ELR (cell line): Measurements from ENCODE around the gene MRTO4.
"Not testable (repeated sequence)": the region's sequence is repeated elsewhere in the genome, so short reads cannot be mapped to it uniquely, and the experiment has no call there.

Source experiments
- DNase-seq: peaks from one replicate; pipeline ENCODE4 v3.0.0-alpha.2; 2015; ENCODE audit warnings: low read depth

MRTO4 gene

DNA sequence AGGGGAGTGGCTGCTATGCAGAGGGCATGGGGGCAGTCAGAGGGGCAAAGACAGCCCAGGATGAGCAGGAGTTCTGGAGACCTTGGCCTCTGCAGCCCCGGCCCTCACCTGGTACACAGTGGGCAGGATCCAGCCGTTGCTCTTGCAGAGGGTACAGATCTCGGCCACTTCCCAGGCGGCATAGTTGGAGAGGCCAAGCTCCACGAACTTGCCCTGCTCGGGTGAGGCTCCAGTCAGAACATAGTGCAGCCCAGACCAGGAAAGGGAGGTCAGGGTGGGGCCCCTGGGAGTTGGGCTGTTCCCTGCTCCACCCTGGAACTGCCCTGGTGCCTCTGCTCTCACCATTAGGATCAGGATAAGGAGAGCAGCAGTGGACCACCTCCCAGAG, 18.7 kb downstream of the MRTO4 start:
- not testable (repeated sequence) for DNase-seq

DNA sequence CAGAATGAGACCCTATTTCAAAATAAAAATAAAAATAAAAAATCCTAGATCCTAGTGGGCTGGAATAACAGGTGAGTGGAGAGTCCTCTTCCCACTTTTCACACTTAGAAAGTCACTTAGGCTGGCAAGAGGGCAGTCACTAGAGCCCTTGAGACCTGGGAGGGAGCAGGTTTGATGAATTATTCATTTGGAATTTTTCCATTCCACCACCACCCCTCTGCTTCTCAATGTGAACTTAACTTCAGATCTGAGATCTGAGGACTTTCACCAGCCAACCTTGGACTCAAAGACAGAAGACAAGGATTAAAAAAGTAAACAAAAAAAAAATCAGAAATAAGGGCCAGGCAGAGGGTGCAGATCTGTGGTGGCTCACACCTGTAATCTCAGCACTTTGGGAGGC, 20.5 kb downstream of the MRTO4 start:
- DNase-seq, result no peak

DNA sequence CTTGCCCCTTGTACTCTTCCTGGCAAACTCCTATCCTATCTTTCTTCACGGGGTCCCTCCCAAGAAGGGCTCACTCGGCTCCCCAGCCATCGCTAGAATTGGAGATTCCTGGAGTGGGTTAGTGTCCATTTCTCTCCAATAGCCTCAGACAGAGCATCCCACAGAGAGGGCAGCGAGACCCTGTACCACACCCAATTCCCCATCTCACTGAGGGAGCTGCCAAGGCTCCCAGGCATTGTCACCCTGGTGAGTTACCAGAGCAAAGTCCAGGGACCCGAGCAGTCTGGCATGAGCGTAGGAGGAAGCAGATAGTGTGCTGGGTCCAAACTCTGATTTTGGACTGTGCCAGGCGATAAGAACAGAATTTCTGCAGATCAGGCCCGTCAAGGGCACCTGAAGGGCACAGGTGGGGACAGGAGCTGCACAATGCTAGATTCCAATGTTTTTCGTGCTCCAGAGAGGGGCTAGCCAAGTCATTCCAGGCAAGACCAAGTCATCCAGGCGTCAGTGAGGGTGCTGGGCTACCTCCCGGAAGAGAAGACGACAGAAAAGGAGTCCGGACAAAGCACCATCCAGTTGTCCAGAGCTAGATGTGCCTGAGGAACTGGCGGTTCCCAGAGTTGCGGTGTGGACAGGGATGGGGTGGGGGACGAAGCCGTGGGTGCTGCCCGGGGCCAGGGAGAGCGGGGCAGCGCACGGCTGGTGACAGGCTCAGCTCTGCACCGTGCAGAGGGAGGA, 21.7 kb downstream of the MRTO4 start:
- DNase-seq, result no peak

DNA sequence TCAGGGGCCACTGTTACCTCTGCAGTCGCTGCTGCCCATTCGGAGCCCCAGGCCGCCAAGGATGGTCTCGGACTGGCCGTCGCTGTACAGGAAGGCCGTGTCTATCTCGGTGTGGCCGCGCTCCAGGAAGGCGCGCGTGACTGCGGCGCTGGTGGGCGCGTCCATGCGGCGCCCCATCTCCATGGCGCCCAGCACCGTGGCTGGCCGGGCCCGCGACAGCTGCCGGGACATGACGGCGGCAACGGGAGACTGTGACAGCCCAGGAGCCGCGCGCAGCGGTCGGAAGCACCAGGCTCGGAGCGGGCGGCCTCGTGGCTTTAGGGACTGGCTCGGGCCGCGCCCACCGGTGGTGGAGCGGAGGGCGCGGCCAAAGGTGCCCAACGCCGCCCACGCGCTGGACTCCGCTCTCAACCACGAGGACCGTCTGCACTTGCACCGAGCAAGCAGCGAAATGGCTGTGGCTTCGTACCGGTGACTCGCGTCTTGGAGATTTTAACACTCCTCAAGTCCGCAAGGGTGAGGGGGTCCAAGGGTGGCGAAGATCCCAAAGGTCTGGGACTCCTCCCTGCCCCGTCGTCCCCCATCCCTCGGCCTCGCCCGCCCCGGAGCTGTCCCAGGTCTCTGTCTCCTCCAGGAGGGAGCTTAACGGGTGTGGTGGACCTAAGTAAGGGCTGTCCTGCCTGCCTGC, 22.4 kb downstream of the MRTO4 start:
- not testable (repeated sequence) for DNase-seq

DNA sequence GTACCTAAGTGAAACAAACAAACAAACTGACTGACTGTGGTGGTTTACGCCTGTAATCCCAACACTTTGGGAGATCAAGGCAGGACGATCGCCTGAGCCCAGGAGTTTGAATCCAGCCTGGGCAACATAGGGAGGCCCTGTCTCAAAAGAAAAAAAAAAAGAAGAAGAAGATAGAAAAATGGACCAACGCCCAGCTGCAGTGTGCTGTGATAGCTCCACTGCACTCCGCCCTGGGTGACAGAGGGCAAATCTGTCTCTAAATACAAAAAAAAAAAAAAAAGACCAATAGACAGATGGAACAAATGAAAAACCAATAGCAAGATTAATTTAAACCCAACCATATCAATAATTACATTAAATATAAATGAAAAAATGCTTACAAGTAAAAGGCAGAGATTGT, 23.0 kb downstream of the MRTO4 start:
- DNase-seq, result no peak

DNA sequence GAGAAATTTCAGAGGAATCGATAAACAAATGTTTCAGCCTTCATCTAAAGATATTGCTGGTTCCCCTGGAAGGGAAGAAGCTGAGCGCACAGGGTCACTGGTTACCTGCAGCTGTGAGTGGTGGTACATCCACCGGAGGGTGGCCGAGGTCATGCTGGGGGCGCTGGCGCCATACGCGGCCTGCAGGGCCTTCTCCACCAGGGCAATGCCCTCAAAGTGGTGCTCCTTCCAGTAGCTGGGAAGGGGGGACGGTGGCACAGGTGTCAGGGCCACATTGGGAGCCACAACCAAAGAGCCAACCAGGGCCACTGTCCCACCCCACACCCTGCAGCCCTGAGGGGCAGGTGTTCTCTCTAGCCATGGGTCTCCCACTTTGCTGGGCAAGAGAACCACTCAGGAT, 32.3 kb downstream of the MRTO4 start:
- no peak for DNase-seq

DNA sequence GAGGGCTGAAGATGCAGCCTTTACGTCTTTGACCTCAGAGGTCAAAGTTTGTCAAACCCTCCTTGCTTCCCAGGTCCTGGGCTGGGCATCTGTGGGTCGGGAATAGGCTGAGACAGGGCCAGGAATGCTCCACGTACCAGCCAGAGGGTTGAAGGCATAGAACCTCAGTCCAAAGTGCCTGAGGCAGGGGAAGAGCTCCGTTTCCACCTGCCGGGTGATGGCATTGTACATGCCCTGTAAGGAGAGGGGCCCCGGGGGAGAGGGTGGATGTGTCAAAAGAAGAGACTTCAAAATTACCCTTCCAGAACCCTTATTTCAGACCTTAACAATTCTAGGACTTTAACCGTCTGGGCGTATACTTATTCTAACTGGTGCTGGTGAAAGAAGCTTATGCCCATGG, 33.3 kb downstream of the MRTO4 start:
- DNase-seq, result no peak

DNA sequence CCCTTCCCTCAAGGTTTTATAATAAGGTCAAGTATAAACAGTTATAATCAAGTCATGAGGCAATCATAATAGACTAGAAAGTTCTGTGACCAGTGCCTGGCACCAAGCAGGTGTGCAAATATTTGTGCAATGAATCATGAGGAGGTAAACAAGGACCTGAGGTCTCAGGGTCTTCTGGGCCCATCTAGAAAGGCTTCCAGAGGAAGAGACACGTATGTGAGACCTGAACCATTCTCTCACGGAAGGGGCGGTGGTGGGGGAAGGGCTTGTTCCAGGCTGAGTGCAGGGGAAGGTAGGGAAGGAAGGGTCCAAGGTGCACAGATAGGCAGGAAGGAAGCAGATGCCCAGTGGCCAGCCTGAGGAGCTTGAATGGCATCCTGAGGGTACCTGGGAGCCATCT, 33.8 kb downstream of the MRTO4 start:
- not testable (repeated sequence) for DNase-seq

DNA sequence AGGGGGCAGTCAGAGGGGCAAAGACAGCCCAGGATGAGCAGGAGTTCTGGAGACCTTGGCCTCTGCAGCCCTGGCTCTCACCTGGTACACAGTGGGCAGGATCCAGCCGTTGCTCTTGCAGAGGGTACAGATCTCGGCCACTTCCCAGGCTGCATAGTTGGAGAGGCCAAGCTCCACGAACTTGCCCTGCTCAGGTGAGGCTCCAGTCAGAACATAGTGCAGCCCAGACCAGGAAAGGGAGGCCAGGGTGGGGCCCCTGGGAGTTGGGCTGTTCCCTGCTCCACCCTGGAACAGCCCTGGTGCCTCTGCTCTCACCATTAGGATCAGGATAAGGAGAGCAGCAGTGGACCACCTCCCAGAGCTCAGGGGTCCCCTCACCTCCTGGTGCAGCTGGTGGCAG, 34.2 kb downstream of the MRTO4 start:
- not testable (repeated sequence) for DNase-seq

DNA sequence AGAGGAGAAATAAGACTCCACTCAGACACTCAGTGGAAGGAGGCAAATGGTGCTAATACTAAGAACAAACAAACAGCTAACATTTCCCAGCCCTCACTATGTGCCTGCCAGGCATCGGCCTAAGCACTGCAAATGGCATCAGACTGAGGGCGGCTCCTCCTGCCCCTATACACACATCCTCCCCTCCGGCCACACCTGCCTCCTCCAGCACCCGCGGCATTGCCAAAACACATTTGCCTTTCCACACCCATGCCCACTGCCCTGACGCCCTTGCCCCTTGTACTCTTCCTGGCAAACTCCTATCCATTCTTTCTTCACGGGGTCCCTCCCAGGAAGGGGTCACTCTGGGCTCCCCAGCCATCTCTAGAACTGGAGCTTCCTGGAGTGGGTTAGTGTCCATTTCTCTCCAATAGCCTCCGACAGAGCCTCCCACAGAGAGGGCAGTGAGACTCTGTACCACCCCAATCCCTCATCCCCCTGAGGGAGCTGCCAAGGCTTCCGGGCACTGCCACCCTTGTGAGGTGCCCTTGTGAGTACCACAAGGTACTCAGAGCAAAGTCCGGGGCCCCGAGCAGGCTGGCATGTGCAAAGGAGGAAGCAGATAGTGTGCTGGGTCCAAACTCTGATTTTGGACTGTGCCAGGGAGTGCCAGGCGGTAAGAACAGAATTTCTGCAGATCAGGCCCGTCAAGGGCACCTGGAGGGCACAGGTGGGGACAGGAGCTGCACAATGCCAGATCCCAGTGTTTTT, 36.0 kb downstream of the MRTO4 start:
- DNase-seq, result no peak

DNA sequence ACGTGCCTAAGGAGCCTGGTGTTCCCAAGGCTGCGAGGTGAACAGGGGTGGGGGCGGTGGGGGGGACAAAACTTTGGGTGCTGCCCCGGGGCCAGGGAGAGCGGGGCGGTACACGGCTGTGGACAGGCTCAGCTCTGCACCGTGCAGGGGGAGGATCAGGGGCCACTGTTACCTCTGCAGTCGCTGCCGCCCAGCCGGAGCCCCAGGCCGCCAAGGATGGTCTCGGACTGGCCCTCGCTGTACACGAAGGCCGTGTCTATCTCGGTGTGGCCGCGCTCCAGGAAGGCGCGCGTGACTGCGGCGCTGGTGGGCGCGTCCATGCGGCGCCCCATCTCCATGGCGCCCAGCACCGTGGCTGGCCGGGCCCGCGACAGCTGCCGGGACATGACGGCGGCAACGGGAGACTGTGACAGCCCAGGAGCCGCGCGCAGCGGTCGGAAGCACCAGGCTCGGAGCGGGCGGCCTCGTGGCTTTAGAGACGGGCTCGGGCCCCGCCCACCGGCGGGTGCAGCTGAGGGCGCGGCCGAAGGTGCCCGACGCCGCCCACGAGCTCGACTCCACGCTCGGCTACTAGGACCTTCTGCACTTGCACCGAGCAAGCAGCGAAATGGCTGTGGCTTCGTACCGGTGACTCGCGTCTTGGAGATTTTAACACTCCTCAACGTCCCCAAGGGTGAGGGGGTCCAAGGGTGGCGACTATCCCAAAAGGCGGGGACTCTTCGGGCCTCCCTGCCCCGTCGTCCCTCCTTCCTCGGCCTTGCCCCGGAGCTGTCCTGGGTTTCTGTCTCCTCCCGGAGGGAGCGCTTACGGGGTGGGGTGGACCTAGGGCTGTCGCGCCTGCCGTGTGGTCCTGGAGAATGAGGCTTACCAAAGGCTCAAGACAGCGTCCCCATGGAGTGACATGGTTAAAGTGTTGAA, 37.0 kb downstream of the MRTO4 start, which contains the start of gene AKR7A3:
Gene AKR7A3 (minus strand): TSS at position 447 of the 918 bp plus-strand sequence. CDS start 61 bp downstream, at position 386.
- DNase-seq, result not testable (repeated sequence)

DNA sequence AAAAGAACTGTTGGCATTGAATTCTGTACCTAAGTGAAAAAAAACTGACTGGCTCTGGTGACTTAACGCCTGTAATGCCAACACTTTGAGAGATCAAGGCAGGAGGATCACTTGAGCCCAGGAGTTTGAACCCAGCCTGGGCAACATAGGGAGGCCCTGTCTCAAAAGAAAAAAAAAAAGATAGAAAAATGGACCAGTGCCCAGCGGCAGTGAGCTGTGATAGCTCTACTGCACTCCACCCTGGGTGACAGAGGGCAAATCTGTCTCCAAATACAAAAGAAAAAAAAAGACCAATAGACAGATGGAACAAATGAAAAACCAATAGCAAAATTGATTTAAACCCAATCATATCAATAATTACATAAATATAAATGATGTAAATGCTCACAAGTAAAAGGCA, 37.6 kb downstream of the MRTO4 start:
- no peak for DNase-seq

DNA sequence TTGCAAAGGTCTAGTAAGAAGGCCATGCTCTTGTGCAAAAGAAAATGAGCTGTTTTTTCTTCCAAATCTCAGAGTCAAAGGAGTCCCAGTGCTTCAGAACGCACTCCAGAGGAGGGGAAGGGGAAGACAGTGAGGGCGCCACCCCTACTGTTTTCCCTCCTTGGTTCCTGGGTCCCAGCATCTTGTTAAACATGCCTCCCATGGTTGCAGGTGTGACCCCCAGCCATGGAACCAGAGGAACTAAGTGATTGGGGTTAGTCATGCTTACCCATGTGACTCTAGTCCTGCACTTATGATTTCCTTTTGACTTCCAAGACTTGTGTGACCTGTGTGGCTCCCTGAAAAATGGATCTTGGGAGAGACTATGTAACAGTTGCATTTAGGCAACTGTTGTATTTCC, 43.0 kb downstream of the MRTO4 start:
- DNase-seq, result no peak

DNA sequence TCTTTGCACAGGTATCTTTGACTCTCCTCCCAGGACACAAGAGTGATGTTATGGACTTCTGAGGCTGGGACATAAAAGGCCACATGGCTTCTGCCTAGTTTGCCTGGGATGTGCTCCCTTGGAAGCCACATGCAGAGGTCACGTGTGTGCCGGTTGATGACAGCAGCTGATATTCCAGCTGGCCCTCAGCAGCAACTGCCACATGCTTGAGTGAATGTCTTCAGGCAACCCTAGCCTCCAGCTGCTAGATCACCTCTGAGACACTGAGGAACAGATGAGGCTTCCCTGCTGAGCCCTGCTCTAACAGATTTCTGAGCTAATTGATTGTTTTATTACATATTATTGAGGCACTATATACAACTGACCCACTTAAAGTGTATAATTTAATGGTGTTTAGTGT, 48.6 kb downstream of the MRTO4 start:
- no peak for DNase-seq

DNA sequence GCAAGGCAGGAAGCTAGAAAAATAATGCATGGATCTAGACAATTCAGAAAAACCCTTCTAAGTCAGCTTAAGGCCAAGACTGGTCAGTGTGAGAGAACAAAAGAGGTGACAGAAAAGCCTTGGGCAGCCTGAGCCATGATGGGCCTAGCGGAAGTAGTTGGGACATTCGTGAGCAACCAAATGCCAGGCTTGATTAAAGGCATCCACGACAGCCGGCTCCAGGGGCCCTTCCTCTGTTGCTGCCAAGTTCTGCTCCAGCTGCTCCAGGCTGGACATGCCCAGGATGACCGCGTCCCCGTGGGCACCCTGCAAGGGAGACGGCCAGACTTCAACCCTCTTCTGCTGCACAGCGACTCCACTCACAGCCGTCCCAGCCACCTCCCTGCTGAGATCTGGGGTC, 52.5 kb downstream of the MRTO4 start:
- not testable (repeated sequence) for DNase-seq

DNA sequence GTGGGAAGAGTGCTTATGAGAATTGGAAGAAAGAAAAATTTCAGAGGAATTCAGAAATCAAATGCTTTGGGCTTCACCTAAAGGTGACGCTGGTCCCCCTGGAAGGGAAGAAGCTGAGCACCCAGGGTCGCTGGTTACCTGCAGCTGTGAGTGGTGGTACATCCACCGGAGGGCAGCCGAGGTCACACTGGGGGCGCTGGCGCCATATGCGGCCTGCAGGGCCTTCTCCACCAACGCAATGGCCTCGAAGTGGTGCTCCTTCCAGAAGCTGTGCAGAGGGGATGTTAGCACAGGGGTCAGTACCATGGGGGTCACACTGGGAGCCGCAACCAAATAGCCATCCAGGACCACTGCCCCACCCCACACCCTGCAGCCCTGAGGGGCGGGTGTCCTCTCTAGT, 54.3 kb downstream of the MRTO4 start:
- no peak for DNase-seq

DNA sequence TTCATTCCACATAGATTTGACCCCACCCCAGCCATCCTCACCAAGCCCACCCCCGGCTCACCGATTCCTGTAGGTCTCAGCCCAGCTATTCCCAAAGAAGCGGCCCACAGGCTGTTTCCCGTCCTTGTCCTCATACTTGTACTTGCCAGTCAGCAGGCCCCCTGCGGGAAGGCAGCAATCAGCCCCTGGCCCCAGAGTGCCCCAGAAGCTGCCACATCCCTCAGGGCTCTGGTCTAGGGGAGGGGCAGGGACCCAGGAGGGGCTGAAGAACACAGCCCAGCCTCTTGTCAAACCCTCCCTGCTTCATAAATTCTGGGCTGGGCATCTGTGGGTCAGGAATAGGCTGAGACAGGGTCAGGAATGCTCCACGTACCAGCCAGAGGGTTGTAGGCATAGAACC, 55.3 kb downstream of the MRTO4 start:
- DNase-seq, result no peak

DNA sequence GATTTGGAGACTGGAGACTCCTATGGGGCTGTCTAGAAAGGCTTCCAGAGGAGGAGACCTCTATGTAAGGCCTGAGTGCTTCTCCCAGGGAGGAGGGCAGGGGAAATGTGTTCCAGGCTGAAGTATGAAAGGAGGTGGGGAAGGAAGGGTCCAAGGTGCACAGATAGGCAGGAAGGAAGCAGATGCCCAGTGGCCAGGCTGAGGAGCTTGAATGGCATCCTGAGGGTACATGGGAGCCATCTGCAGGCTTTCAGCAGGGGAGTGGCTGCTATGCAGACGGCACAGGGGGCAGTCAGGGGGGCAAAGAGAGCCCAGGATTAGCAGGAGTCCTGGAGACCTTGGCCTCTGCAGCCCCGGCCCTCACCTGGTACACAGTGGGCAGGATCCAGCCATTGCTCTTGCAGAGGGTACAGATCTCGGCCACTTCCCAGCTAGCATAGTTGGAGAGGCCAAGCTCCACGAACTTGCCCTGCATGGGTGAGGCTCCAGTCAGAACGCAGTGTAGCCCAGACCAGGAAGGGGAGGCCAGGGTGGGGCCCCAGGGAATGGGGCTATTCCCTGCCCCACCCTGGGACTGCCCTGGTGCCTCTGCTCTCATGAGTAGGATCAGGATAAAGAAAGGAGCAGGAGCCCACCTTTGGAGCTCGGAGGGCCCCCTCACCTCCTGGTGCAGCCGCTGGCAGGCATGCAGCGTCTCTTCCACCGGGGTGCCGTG, 56.3 kb downstream of the MRTO4 start:
- no peak for DNase-seq

DNA sequence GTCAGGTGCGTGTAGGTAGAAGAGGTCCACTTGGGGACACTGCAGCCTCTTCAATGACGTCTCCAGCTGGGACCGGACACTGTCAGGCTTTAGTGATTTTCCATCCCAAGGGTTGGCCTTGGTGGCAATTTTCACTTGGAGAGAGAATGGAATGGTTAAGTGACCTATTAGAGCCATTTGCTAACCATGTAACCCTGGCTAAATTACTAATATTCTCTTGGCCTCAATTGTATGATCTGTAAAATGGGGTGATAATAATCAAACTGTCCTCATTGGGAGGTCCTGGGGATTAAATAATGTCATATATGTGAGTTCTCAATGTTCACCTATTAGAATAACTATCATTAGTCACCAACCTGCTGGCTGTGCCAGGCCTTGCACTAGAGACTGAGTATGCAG, 56.9 kb downstream of the MRTO4 start:
- no peak for DNase-seq

DNA sequence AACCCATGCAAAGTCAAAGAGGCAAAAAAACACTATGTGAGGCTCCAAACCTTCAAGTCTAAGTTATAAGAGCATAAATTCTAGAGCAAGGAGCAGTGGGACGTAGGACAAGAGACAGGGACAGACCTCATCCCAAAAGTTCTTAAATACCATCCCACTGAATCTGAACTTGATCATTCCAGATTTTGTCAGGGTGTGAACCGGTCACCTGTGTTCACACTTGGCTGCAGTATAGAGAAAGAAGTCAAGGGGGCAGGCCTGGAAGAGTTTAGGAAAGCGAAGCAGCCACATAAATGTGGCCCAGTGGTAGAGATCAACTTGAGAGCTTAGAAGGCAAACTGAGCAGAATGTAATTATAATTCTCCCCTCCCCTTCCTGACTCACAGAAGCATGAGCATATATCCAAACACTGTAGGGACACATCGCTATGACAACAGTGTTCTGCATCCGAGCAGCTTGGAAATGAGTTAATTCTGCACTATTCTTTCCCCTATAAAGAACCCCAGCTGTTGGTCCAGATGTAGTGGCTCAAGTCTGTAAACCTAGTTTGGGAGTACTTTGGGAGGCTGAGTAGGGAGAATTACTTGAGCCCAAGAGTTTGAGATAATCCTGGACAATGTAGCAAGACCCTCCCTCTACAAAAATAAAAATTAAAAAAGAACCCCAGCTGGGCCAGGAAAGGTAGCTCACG, 57.7 kb downstream of the MRTO4 start:
- peak; percentile 81 for DNase-seq
